GM23338 (cell line): Measurements from ENCODE around the gene DSCAML1. TPM values are rescaled to one million over a fixed set of nuclear protein-coding genes. Genes with fewer than 3 reads are reported as not detected.

Experiments used
- CREB1 ChIP-seq: fragments of 250-450 bp; sonication (Bioruptor Pico); IDR thresholded peaks from 2 replicates; pipeline ENCODE4 v1.5.0; 2020; ENCODE audit warnings: low read depth, mild to moderate bottlenecking, moderate library complexity
- CTCF ChIP-seq, 2 experiments: fragments of 200-600 bp in 1 of 2; sonication (generic) in 1 of 2; conservative IDR thresholded peaks; 2 replicates each; pipeline versions ENCODE4 v1.5.1 to v1.6.1; 2016 to 2017; ENCODE audit warnings: antibody characterized with exemption in 2 of 2, low read depth in 2 of 2, mild to moderate bottlenecking in 2 of 2, moderate library complexity in 1 of 2
- ETS1 ChIP-seq: IDR thresholded peaks from 2 replicates; pipeline ENCODE4 v1.6.1; 2016; ENCODE audit warnings: antibody characterized with exemption
- EZH2 ChIP-seq: fragments of 200-600 bp; sonication (generic); IDR thresholded peaks from one replicate; pipeline ENCODE4 v1.8.0; 2017; ENCODE audit warnings: antibody characterized with exemption, mild to moderate bottlenecking, low read depth; ENCODE audit not compliant: unreplicated experiment
- EZH2phosphoT487 ChIP-seq: fragments of 200-600 bp; sonication (generic); IDR thresholded peaks from one replicate; pipeline ENCODE4 v1.8.1; 2018; ENCODE audit warnings: antibody characterized with exemption; ENCODE audit not compliant: unreplicated experiment
- JUNB ChIP-seq: IDR thresholded peaks from one replicate; pipeline ENCODE4 v1.6.1; 2016; ENCODE audit warnings: antibody characterized with exemption; ENCODE audit not compliant: unreplicated experiment
- NANOG ChIP-seq: IDR thresholded peaks from 2 replicates; pipeline ENCODE4 v1.6.1; 2016; ENCODE audit warnings: antibody characterized with exemption, borderline replicate concordance
- POLR2AphosphoS5 ChIP-seq: IDR thresholded peaks from 2 replicates; pipeline ENCODE4 v1.6.1; 2016; ENCODE audit warnings: antibody characterized with exemption, low read depth
- ZNF331 ChIP-seq: fragments of 250-450 bp; sonication (Bioruptor Pico); IDR thresholded peaks from 2 replicates; pipeline ENCODE4 v1.5.0; 2020; ENCODE audit warnings: low read depth, mild to moderate bottlenecking, moderate library complexity
- ZNF462 ChIP-seq: fragments of 250-450 bp; sonication (Bioruptor Pico); IDR thresholded peaks from 2 replicates; pipeline ENCODE4 v1.5.0; 2020; ENCODE audit warnings: mild to moderate bottlenecking, moderate library complexity
- polyA plus RNA-seq: library from polyadenylated mRNA; unstranded; fragments of >200 nt; fragmentation: Nextera tagmentation; extraction: Ambion mirVana; gene quantifications from 2 replicates; pipeline ENCODE4 v1.2.1, GENCODE V29; 2016
- total RNA-seq: library from RNA; depleted of rRNA; stranded (reverse); fragments of >200 nt; shearing (Covaris generic); gene quantifications from 2 replicates; pipeline ENCODE4 v1.2.3, GENCODE V29; 2014

Gene DSCAML1
- total and polyA plus RNA-seq, 2 experiments from 2014 or later, result 0.17 TPM; not detected in 1

- no peak for TF ChIP-seq ZNF462 (CRISPR knock-in tag)
- TF ChIP-seq NANOG, result no peak
- TF ChIP-seq EZH2phosphoT487, result no peak
- TF ChIP-seq ZNF331 (CRISPR knock-in tag), result no peak
- TF ChIP-seq CREB1 (CRISPR knock-in tag), result no peak
- TF ChIP-seq POLR2AphosphoS5, result no peak
- TF ChIP-seq JUNB, result no peak
- no peak for TF ChIP-seq ETS1
- TF ChIP-seq CTCF (conservative IDR thresholded peaks at IDR 0.05; ENCODE audit: low read depth in 2 of 2), result no peak
- no peak for TF ChIP-seq EZH2
These were observed 6.9 kb upstream of the DSCAML1 start (continued) for GRCh38 chr11:117803896-117804295.
